Measurements from ENCODE around the gene PIK3R1. TPM values are rescaled to one million over a fixed set of nuclear protein-coding genes. Genes with fewer than 3 reads are reported as not detected.

PIK3R1 gene
- total and polyA plus RNA-seq, 4 donors = 6.8 to 222 (median 74.9) TPM

DNA sequence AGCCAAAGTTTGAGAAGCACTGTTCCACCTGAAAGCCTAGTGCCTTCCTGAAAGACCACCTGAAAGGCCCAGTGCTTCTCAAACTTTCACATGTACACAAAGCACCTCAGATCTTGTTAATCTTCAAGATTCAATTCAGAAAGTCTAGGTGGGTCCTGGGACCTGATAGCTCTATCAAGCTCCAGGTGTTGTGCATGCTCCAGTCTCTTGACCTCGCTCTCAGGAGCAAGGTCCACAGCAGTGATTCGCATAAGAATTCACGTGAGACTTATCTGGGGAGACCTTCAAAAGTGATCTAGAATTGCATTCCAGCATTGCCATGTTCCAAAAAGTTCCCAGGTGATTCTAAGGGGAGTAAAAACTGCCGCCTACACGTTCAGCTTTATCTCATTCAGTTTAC is 102.1 kb downstream of the PIK3R1 start:
- TF ChIP-seq, protein P1, sequence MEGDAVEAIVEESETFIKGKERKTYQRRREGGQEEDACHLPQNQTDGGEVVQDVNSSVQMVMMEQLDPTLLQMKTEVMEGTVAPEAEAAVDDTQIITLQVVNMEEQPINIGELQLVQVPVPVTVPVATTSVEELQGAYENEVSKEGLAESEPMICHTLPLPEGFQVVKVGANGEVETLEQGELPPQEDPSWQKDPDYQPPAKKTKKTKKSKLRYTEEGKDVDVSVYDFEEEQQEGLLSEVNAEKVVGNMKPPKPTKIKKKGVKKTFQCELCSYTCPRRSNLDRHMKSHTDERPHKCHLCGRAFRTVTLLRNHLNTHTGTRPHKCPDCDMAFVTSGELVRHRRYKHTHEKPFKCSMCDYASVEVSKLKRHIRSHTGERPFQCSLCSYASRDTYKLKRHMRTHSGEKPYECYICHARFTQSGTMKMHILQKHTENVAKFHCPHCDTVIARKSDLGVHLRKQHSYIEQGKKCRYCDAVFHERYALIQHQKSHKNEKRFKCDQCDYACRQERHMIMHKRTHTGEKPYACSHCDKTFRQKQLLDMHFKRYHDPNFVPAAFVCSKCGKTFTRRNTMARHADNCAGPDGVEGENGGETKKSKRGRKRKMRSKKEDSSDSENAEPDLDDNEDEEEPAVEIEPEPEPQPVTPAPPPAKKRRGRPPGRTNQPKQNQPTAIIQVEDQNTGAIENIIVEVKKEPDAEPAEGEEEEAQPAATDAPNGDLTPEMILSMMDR (IDR thresholded peaks at IDR 0.05; ENCODE audit: control extremely low read depth, extremely low read depth) = no peak
- H3K27me3 ChIP-seq (ENCODE audit: control insufficient read depth in 3 of 3, insufficient read depth in 3 of 3, low read length in 2 of 3) = no peaks in the 10 kb centered on the region
- H3K9me3 ChIP-seq (ENCODE audit: control insufficient read depth in 4 of 4, insufficient read depth in 3 of 4, low read length in 3 of 4) = no peaks in the 10 kb centered on the region
- no peak overlapping the region for H3K9ac ChIP-seq (ENCODE audit: insufficient read depth in 1 of 2, low read length in 2 of 2)
- WGBS, 2 donors = 92 to 94% methylated on average over 5 of the region's 5 CpGs
- no peak for DNase-seq
- H3K4me1 ChIP-seq (ENCODE audit: control insufficient read depth in 5 of 5, insufficient read depth in 5 of 5, low read length in 5 of 5) = peaks cover 0 to 6% (median 0%) of the 10 kb centered on the region in 5 donors
- H3K27ac ChIP-seq (ENCODE audit: low read depth in 1 of 2, low read length in 1 of 2) = no peak overlapping the region
- ATAC-seq (ENCODE audit: insufficient read depth, low FRiP score) = no peak
- no peaks in the 10 kb centered on the region for H3K36me3 ChIP-seq (ENCODE audit: control insufficient read depth in 4 of 4, insufficient read depth in 4 of 4, low read length in 4 of 4)
- H3K4me3 ChIP-seq = no peak overlapping the region

DNA sequence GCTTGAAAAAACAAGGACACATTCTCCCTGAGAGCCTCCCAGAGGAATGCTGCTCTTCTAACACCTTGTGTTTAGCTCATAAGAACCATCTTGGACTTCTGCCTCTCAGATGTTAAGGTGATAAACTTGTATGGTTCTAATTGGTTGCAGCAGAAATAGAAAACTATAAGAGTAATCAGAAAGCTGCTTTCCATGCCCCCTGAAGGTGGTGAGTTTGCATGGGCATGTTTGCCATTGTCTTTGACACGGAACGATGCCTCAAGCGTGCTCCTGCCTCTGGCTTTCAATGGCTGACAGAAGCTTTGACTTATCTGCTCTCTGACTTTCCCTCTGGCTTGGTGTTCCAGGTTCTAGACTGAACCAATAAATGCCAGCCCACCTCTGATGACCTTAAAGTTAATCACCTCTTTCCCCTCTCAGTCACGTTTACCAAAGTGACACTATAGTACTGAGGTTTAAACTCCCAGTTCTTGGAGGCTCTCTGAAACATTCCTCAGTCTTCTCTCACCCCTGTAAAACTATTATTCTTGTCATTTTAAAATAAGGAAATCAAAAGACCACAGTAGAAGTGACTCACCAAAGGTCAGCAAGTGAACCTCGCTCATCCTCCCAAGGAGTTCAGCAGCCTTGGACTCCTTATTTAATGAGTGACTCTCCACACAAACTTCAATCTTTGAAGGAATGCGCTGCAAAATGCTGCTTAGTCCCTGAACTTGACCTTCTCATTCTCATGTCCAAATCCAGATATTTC is 103.6 kb downstream of the PIK3R1 start:
- WGBS, 2 donors = 89 to 91% methylated on average over 6 of the region's 6 CpGs
- TF ChIP-seq, protein P1 (IDR thresholded peaks at IDR 0.05; ENCODE audit: control extremely low read depth, extremely low read depth) = no peak

DNA sequence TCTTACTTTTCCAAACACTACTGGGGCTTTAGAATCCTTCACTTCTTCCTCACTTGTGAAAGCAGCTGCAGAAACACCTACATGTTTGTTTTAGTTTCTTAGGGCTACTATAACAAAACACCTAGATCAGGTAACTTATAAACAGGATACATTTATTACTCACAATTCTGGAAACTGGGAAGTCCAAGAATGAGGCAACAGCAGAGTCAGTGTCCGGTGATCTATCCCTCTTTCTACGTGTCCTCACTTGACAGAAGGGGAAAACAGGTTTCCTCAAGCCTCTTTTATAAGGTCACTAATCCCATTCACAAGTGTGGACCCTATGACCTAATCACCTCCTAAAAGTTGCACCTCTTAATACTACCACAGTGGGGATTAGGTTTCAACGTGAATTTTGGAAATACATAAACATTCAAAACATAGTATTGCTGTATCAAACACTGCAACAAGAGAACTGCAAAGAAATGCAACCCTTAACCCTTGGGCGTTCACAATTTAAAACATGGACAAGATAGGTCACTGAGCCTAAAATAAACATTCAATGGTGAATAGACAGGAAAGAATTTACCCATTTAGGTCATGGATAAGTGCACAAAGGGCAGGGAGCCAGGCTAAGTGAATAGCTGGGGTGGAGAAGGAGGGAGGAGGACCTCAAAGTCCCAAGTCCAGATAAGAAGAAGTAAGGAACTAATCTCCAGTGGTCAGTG is 104.3 kb downstream of the PIK3R1 start:
- 83% methylated on average over 4 of the region's 4 CpGs for WGBS, 2 donors
- ATAC-seq (ENCODE audit: insufficient read depth, low FRiP score) (no peak), DNase-seq (no peak)
- Histone ChIP-seq H3K9me3 (ENCODE audit: control insufficient read depth in 4 of 4, insufficient read depth in 3 of 4, low read length in 3 of 4) (no peaks in the 10 kb centered on the region), H3K27me3 (ENCODE audit: control insufficient read depth in 3 of 3, insufficient read depth in 3 of 3, low read length in 2 of 3) (no peaks in the 10 kb centered on the region), H3K9ac (ENCODE audit: insufficient read depth in 1 of 2, low read length in 2 of 2) (no peak overlapping the region), H3K27ac (ENCODE audit: low read depth in 1 of 2, low read length in 1 of 2) (no peak overlapping the region), H3K36me3 (ENCODE audit: control insufficient read depth in 4 of 4, insufficient read depth in 4 of 4, low read length in 4 of 4) (no peaks in the 10 kb centered on the region), H3K4me3 (no peak overlapping the region), H3K4me1 (ENCODE audit: control insufficient read depth in 5 of 5, insufficient read depth in 5 of 5, low read length in 5 of 5) (peaks cover 0 to 6% (median 0%) of the 10 kb centered on the region in 5 donors)
- TF ChIP-seq, protein P1 (IDR thresholded peaks at IDR 0.05; ENCODE audit: control extremely low read depth, extremely low read depth) = no peak

More for the DNA sequence above, 103.6 kb downstream of the PIK3R1 start:
- no peaks in the 10 kb centered on the region for H3K9me3 ChIP-seq (ENCODE audit: control insufficient read depth in 4 of 4, insufficient read depth in 3 of 4, low read length in 3 of 4)
- H3K27ac ChIP-seq (ENCODE audit: low read depth in 1 of 2, low read length in 1 of 2) = no peak overlapping the region
- H3K36me3 ChIP-seq (ENCODE audit: control insufficient read depth in 4 of 4, insufficient read depth in 4 of 4, low read length in 4 of 4) = no peaks in the 10 kb centered on the region
- no peaks in the 10 kb centered on the region for H3K27me3 ChIP-seq (ENCODE audit: control insufficient read depth in 3 of 3, insufficient read depth in 3 of 3, low read length in 2 of 3)
- H3K4me1 ChIP-seq (ENCODE audit: control insufficient read depth in 5 of 5, insufficient read depth in 5 of 5, low read length in 5 of 5) = peaks cover 0 to 6% (median 0%) of the 10 kb centered on the region in 5 donors
- H3K4me3 ChIP-seq = no peak overlapping the region
- DNase-seq (no peak), ATAC-seq (ENCODE audit: insufficient read depth, low FRiP score) (no peak)
- no peak overlapping the region for H3K9ac ChIP-seq (ENCODE audit: insufficient read depth in 1 of 2, low read length in 2 of 2)

Data from lung (tissue), 12 donors.